Naive B cell (primary cell): ENCODE data around the gene HDAC11. TPM values are rescaled to one million over a fixed set of nuclear protein-coding genes. Genes with fewer than 3 reads are reported as not detected.

Experiments
- ATAC-seq, 2 donors: fragments of 150-1000 bp; cut with Tn5 transposase; 2 replicates each; pipeline ENCODE4 v1.10.0; 2021; ENCODE audit warnings: low read depth in 2 of 2, mild to moderate bottlenecking in 2 of 2, moderate library complexity in 2 of 2
- DNase-seq: peaks from one replicate; pipeline ENCODE4 v3.0.0; 2022
- H3K27ac Mint-ChIP-seq, 6 donors: one replicate each; pipeline ENCODE4 v1.8.0; 2020 to 2022; ENCODE audit warnings: mild to moderate bottlenecking in 6 of 6, mixed read lengths in 6 of 6, moderate library complexity in 5 of 6, inconsistent platforms in 2 of 6
- H3K27me3 Mint-ChIP-seq, 3 donors: one replicate each; pipeline ENCODE4 v1.8.0; 2021 to 2022; ENCODE audit warnings: mixed read lengths in 3 of 3, mild to moderate bottlenecking in 1 of 3
- H3K36me3 Mint-ChIP-seq, 2 donors: one replicate each; pipeline ENCODE4 v1.8.0; 2020 to 2022; ENCODE audit warnings: mixed read lengths in 2 of 2, inconsistent platforms in 1 of 2, mild to moderate bottlenecking in 1 of 2
- H3K4me1 Mint-ChIP-seq, 3 donors: one replicate each; pipeline ENCODE4 v1.8.0; 2020 to 2022; ENCODE audit warnings: mixed read lengths in 3 of 3, inconsistent platforms in 1 of 3, mild to moderate bottlenecking in 1 of 3, moderate library complexity in 1 of 3
- H3K4me3 Mint-ChIP-seq, 8 donors: one replicate each; pipeline ENCODE4 v1.8.0; 2020 to 2022; ENCODE audit warnings: mild to moderate bottlenecking in 8 of 8, mixed read lengths in 8 of 8, moderate library complexity in 8 of 8, inconsistent platforms in 2 of 8
- H3K9me3 Mint-ChIP-seq, 7 donors: one replicate each; pipeline ENCODE4 v1.8.0; 2020 to 2022; ENCODE audit warnings: mixed read lengths in 7 of 7, mild to moderate bottlenecking in 5 of 7, inconsistent platforms in 2 of 7, moderate library complexity in 1 of 7
- polyA plus RNA-seq, 6 donors: library from polyadenylated mRNA; unstranded; fragments of 300-500 nt; fragmentation: Illumina TruSeq; gene quantifications; one replicate each; pipeline ENCODE4 v1.2.3, GENCODE V29; 2021; ENCODE audit warnings: low read depth in 6 of 6

HDAC11 gene
- polyA plus RNA-seq, 6 donors from 2014 or later: 0.53 to 2.7 (median 1.6) TPM; not detected in 1

GRCh38 chr3:13509816-13510192 lies 29.7 kb downstream of the HDAC11 start:
- DNase-seq (no peak), ATAC-seq (no peak)
- Mint-ChIP-seq H3K4me1 (peaks cover 0 to 7% (median 0%) of the 10 kb centered on the region in 3 donors), H3K27me3 (peaks cover 0 to 5% (median 0%) of the 10 kb centered on the region in 3 donors), H3K4me3 (no peak overlapping the region), H3K9me3 (no peaks in the 10 kb centered on the region), H3K36me3 (no peaks in the 10 kb centered on the region), H3K27ac (no peak overlapping the region)

- no peaks in the 10 kb centered on the region for H3K9me3 Mint-ChIP-seq
- peaks cover 0 to under 1% (median 0%) of the 10 kb centered on the region in 3 donors for H3K4me1 Mint-ChIP-seq
- ATAC-seq: no peak
- H3K4me3 Mint-ChIP-seq: no peak overlapping the region
- no peaks in the 10 kb centered on the region for H3K36me3 Mint-ChIP-seq
- no peak for DNase-seq
- H3K27ac Mint-ChIP-seq: no peak overlapping the region
- H3K27me3 Mint-ChIP-seq: peaks cover 0 to 2% (median 0%) of the 10 kb centered on the region in 3 donors
These were observed 32.3 kb downstream of the HDAC11 start for GRCh38 chr3:13512451-13512850.

- Mint-ChIP-seq H3K27me3 (peaks cover 0 to under 1% (median 0%) of the 10 kb centered on the region in 3 donors), H3K4me1 (no peaks in the 10 kb centered on the region), H3K27ac (no peak overlapping the region), H3K4me3 (no peak overlapping the region), H3K9me3 (no peaks in the 10 kb centered on the region), H3K36me3 (no peaks in the 10 kb centered on the region)
- ATAC-seq (no peak), DNase-seq (no peak)
These were observed 33.2 kb downstream of the HDAC11 start for GRCh38 chr3:13513051-13513912.

- DNase-seq (no peak), ATAC-seq (no peak)
- no peak overlapping the region for H3K27ac Mint-ChIP-seq
- H3K27me3 Mint-ChIP-seq: peaks cover 0 to 4% (median 0%) of the 10 kb centered on the region in 3 donors
- H3K4me3 Mint-ChIP-seq: no peak overlapping the region
- H3K9me3 Mint-ChIP-seq: no peaks in the 10 kb centered on the region
- H3K4me1 Mint-ChIP-seq: no peaks in the 10 kb centered on the region
- no peaks in the 10 kb centered on the region for H3K36me3 Mint-ChIP-seq
These were observed 33.9 kb downstream of the HDAC11 start for GRCh38 chr3:13513913-13514517.

GRCh38 chr3:13514639-13515435 lies 34.7 kb downstream of the HDAC11 start:
- H3K27ac Mint-ChIP-seq: peak overlapping the region in 1 of 6 donors; percentile 55
- H3K27me3 Mint-ChIP-seq: peaks cover 0 to 4% (median 0%) of the 10 kb centered on the region in 3 donors
- H3K9me3 Mint-ChIP-seq: no peaks in the 10 kb centered on the region
- no peak for DNase-seq
- ATAC-seq: no peak
- no peak overlapping the region for H3K4me3 Mint-ChIP-seq
- no peaks in the 10 kb centered on the region for H3K4me1 Mint-ChIP-seq
- no peaks in the 10 kb centered on the region for H3K36me3 Mint-ChIP-seq

GRCh38 chr3:13515786-13516759 lies 36.0 kb downstream of the HDAC11 start:
- Mint-ChIP-seq H3K4me1 (no peaks in the 10 kb centered on the region), H3K36me3 (no peaks in the 10 kb centered on the region), H3K9me3 (no peaks in the 10 kb centered on the region), H3K27me3 (peaks cover 0 to 4% (median 0%) of the 10 kb centered on the region in 3 donors), H3K27ac (no peak overlapping the region), H3K4me3 (no peak overlapping the region)
- ATAC-seq (no peak), DNase-seq (no peak)

- peaks cover 0 to 4% (median 0%) of the 10 kb centered on the region in 3 donors for H3K27me3 Mint-ChIP-seq
- no peak for ATAC-seq
- no peak for DNase-seq
- H3K9me3 Mint-ChIP-seq: peaks cover 2 to 6% (median 4%) of the 10 kb centered on the region in 7 donors
- H3K4me1 Mint-ChIP-seq: no peaks in the 10 kb centered on the region
- H3K4me3 Mint-ChIP-seq: peak overlapping the region in 1 of 8 donors; percentile 21
- H3K36me3 Mint-ChIP-seq: no peaks in the 10 kb centered on the region
- no peak overlapping the region for H3K27ac Mint-ChIP-seq
These were observed 36.6 kb downstream of the HDAC11 start for GRCh38 chr3:13516760-13517135.

GRCh38 chr3:13517253-13517977 lies 37.3 kb downstream of the HDAC11 start:
- peak overlapping the region in 1 of 6 donors; percentile 87 for H3K27ac Mint-ChIP-seq
- H3K4me1 Mint-ChIP-seq: no peaks in the 10 kb centered on the region
- H3K9me3 Mint-ChIP-seq: peaks cover 2 to 10% (median 6%) of the 10 kb centered on the region in 7 donors
- no peak for DNase-seq
- H3K27me3 Mint-ChIP-seq: peaks cover 0 to 4% (median 0%) of the 10 kb centered on the region in 3 donors
- ATAC-seq: no peak
- peak overlapping the region in 1 of 8 donors; percentile 21 for H3K4me3 Mint-ChIP-seq
- peaks cover 0 to 1% of the 10 kb centered on the region in 2 donors for H3K36me3 Mint-ChIP-seq

GRCh38 chr3:13518516-13518953 lies 38.4 kb downstream of the HDAC11 start:
- peaks cover 0 to 13% (median 0%) of the 10 kb centered on the region in 3 donors for H3K27me3 Mint-ChIP-seq
- H3K4me1 Mint-ChIP-seq: no peaks in the 10 kb centered on the region
- DNase-seq (no peak), ATAC-seq (no peak)
- H3K4me3 Mint-ChIP-seq: no peak overlapping the region
- no peak overlapping the region for H3K27ac Mint-ChIP-seq
- H3K36me3 Mint-ChIP-seq: peaks cover 4 to 9% of the 10 kb centered on the region in 2 donors
- peaks cover 4 to 15% (median 6%) of the 10 kb centered on the region in 7 donors for H3K9me3 Mint-ChIP-seq

- H3K36me3 Mint-ChIP-seq: peaks cover 4 to 9% of the 10 kb centered on the region in 2 donors
- peaks cover 0 to 13% (median 0%) of the 10 kb centered on the region in 3 donors for H3K27me3 Mint-ChIP-seq
- ATAC-seq: no peak
- DNase-seq: no peak
- H3K4me3 Mint-ChIP-seq: no peak overlapping the region
- H3K4me1 Mint-ChIP-seq: no peaks in the 10 kb centered on the region
- no peak overlapping the region for H3K27ac Mint-ChIP-seq
- H3K9me3 Mint-ChIP-seq: peaks cover 4 to 15% (median 6%) of the 10 kb centered on the region in 7 donors
These were observed 39.1 kb downstream of the HDAC11 start for GRCh38 chr3:13519006-13519791.

- no peaks in the 10 kb centered on the region for H3K4me1 Mint-ChIP-seq
- H3K4me3 Mint-ChIP-seq: no peak overlapping the region
- DNase-seq: no peak
- H3K9me3 Mint-ChIP-seq: peaks cover 4 to 15% (median 6%) of the 10 kb centered on the region in 7 donors
- H3K27ac Mint-ChIP-seq: peak overlapping the region in 1 of 6 donors; percentile 44
- H3K27me3 Mint-ChIP-seq: peaks cover 0 to 13% (median 0%) of the 10 kb centered on the region in 3 donors
- peaks cover 4 to 9% of the 10 kb centered on the region in 2 donors for H3K36me3 Mint-ChIP-seq
- ATAC-seq: no peak
These were observed 40.3 kb downstream of the HDAC11 start for GRCh38 chr3:13520326-13520880.
